ENCODE results near the gene TRIM8.

The TRIM8 gene

GRCh38 chr10:102704915-102705314 lies 60.6 kb downstream of the TRIM8 start:
- DNase-seq = no peak

GRCh38 chr10:102705531-102705930 lies 61.3 kb downstream of the TRIM8 start:
- no peak for DNase-seq
